RWPE1 (cell line): ENCODE data around the gene PHLDB3.

Source experiments
- CTCF ChIA-PET: fragments of 350-600 bp; sonication (Branson Sonifier 250); formaldehyde crosslinking; extraction: SDS; loops from one replicate; lab custom pipeline; 2021; lab: Yijun Ruan, JAX
- POLR2A ChIA-PET: fragments of 400-600 bp; formaldehyde crosslinking; extraction: SDS; loops from one replicate; lab custom pipeline; 2020; ENCODE audit warnings: antibody characterized with exemption; ENCODE audit not compliant: low non-redundant PET; lab: Yijun Ruan, JAX
- DNase-seq: peaks from one replicate; pipeline ENCODE4 v3.0.0; 2012; ENCODE audit warnings: low spot score
- H3K27ac ChIP-seq: fragments of 450-650 bp; 2 replicates; pipeline ENCODE4 v1.5.1; 2017
- CTCF ChIP-seq: fragments of 450-650 bp; conservative IDR thresholded peaks from 2 replicates; pipeline ENCODE4 v1.5.1; 2017; ENCODE audit warnings: low read depth, mild to moderate bottlenecking

Gene PHLDB3

GRCh38 chr19:43464134-43464775 is 40.3 kb downstream of the PHLDB3 start:
- ChIA-PET CTCF (interaction anchor here (1.3 kb wide), 1 partner anchor 17 kb away, joined by 6 read pairs; no protein-coding TSS in a partner anchor), POLR2A (interaction anchor here (0.6 kb wide), 1 partner anchor 27 kb away, joined by 3 read pairs; no protein-coding TSS in a partner anchor)
- TF ChIP-seq CTCF, result no peak
- no peak for DNase-seq
- peak overlapping the region; percentile 89 for H3K27ac ChIP-seq

GRCh38 chr19:43463381-43464133 is 41.0 kb downstream of the PHLDB3 start:
- peak; percentile 98 for DNase-seq
- H3K27ac ChIP-seq, result peak overlapping the region; percentile 89
- ChIA-PET CTCF (interaction anchor here (1.3 kb wide), 1 partner anchor 17 kb away, joined by 6 read pairs; no protein-coding TSS in a partner anchor), POLR2A (interaction anchor here (0.5 to 0.6 kb wide), 3 partner anchors 9 to 170 kb away, joined by 3 to 9 read pairs (median 6); no protein-coding TSS in a partner anchor)
- TF ChIP-seq CTCF, result no peak

- ChIA-PET CTCF (interaction anchor here (1.3 kb wide), 1 partner anchor 16 kb away, joined by 6 read pairs; no protein-coding TSS in a partner anchor), POLR2A (interaction anchor here (0.5 to 0.6 kb wide), 2 partner anchors 9 to 171 kb away, joined by 6 to 9 read pairs; no protein-coding TSS in a partner anchor)
- peak overlapping the region; percentile 89 for H3K27ac ChIP-seq
- TF ChIP-seq CTCF, result no peak
- no peak for DNase-seq
These were observed 41.7 kb downstream of the PHLDB3 start for GRCh38 chr19:43462785-43463380.

GRCh38 chr19:43462383-43462782 is 42.2 kb downstream of the PHLDB3 start:
- no peak for DNase-seq
- no peak overlapping the region for H3K27ac ChIP-seq
- ChIA-PET POLR2A (no interaction called here), CTCF (no interaction called here)
- TF ChIP-seq CTCF, result no peak

- DNase-seq, result no peak
- ChIA-PET POLR2A (no interaction called here), CTCF (interaction anchor here (1.5 to 2.5 kb wide), 2 partner anchors 14 to 59 kb away, joined by 4 to 6 read pairs; no protein-coding TSS in a partner anchor)
- no peak overlapping the region for H3K27ac ChIP-seq
- TF ChIP-seq CTCF, result no peak
These were observed 43.2 kb downstream of the PHLDB3 start for GRCh38 chr19:43461303-43461702.

GRCh38 chr19:43460362-43461016 is 44.1 kb downstream of the PHLDB3 start:
- POLR2A ChIA-PET, result no interaction called here
- H3K27ac ChIP-seq, result no peak overlapping the region
- TF ChIP-seq CTCF, result no peak
- CTCF ChIA-PET, result interaction anchor here (0.5 to 2.5 kb wide), 3 partner anchors 13 to 1022 kb away, joined by 3 to 6 read pairs (median 4); no protein-coding TSS in a partner anchor
- DNase-seq, result no peak
